ENCODE results near the gene TSHZ2. TPM values are rescaled to one million over a fixed set of nuclear protein-coding genes. Genes with fewer than 3 reads are reported as not detected.

Gene TSHZ2
- total and polyA plus RNA-seq, 2 of the 4 experiments (the other 2 are of a cell fraction): under 0.01 to 0.02 TPM

DNA sequence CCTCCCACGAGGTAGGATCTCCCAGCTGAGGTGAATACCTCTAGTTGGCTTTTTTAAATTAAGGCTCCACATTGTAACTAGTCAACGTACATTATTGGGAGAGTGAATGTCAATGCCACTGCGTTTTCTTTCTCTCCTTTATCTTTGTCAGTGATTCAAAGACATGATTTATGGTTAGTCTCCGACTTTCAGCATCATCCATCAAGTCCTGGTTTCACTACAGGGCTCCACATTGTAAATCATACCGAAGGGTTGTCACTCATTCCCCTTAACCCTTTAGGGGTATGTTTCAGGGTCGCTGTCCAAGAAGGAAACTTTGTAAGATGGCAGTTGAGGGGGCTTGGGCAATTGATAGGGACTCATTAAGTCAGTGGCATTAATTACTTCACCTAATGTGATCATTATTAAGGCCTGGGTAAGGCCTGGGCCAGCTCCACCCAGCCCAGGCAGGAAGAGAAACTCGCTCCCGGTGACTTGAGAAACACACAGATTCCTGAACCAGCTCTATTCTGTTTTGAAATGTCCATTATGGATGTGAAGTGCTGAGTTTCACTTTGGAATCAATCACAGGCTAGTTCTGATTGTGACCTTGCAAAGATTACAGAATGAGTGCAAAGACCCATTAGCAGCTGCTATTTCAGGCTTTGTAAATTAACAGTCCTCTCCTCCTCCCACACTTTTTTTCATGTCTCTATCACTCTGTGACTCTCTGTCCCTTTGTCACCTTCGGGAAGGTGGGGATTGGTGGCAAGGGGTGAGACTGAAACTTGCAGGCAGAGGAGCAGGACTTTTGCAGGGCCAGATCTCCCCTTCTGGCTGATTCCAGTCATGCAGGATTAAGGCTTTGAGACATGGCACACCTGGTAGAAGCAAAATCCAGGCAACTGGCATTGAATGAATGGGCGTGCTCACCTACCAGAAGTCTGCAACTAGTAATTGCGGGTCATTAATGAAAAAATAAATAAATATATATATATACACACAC is 222.4 kb downstream of the TSHZ2 start:
- POLR2A ChIA-PET (ENCODE audit: unreplicated experiment): no interaction called here
- Histone ChIP-seq H3K9me3 (ENCODE audit: control insufficient read depth, insufficient read depth, low read length) (no peaks in the 10 kb centered on the region), H4K8ac (ENCODE audit: low read depth in 2 of 2, low read length in 2 of 2) (no peak overlapping the region), H3K18ac (ENCODE audit: low read depth, low read length) (no peak overlapping the region), H4K91ac (ENCODE audit: insufficient read depth, low read depth, low read length) (no peak overlapping the region), H3K79me1 (ENCODE audit: low read depth in 1 of 2, low read length in 2 of 2) (no peaks in the 10 kb centered on the region), H2AK5ac (ENCODE audit: low read depth, low read length) (no peak overlapping the region), H3K56ac (ENCODE audit: extremely low read depth, insufficient read depth, low read length) (no peak overlapping the region), H3K27me3 (ENCODE audit: control insufficient read depth, insufficient read depth, low read length) (no peaks in the 10 kb centered on the region), H4K20me1 (ENCODE audit: insufficient read depth, low read length) (no peaks in the 10 kb centered on the region), H3K4ac (ENCODE audit: low read depth, low read length) (no peak overlapping the region), H3K4me3 (ENCODE audit: insufficient read depth, low read depth, low read length) (no peak overlapping the region), H2AK9ac (replicated peaks; ENCODE audit: low read depth, low read length, poor library complexity) (no peak overlapping the region), H3K14ac (replicated peaks; ENCODE audit: low read depth, low read length) (no peak overlapping the region), H4K5ac (ENCODE audit: low read depth, low read length) (no peak overlapping the region), H3K36me3 (ENCODE audit: control insufficient read depth, insufficient read depth, low read length) (no peaks in the 10 kb centered on the region), H2BK120ac (ENCODE audit: low read depth, low read length) (no peak overlapping the region), H3K9ac (ENCODE audit: low read depth, low read length) (no peak overlapping the region), H3K27ac (ENCODE audit: insufficient read depth, low read length) (no peak overlapping the region), H3K4me2 (ENCODE audit: low read depth, low read length) (no peak overlapping the region), H2AFZ (replicated peaks; ENCODE audit: low read length, poor library complexity) (no peak overlapping the region), H3K4me1 (ENCODE audit: control insufficient read depth, insufficient read depth, low read length) (no peaks in the 10 kb centered on the region), H2BK20ac (ENCODE audit: low read depth, low read length) (no peak overlapping the region), H3K9me1 (ENCODE audit: insufficient read depth, low read length) (no peaks in the 10 kb centered on the region), H2BK15ac (ENCODE audit: low read depth, low read length) (no peak overlapping the region), H2BK5ac (ENCODE audit: low read depth, low read length, poor library complexity, severe bottlenecking) (no peak overlapping the region), H3K23ac (ENCODE audit: low read depth, low read length) (no peak overlapping the region)
- ATAC-seq (ENCODE audit: low read depth) (no peak), DNase-seq (no peak)
- intact Hi-C loops (cut with micrococcal nuclease) (no loop called here), dilution Hi-C loops (cut with HindIII; ENCODE audit: low sequenced_read_pairs, unreplicated experiment) (no loop called here), in situ Hi-C loops (cut with MboI; ENCODE audit: low sequenced_read_pairs) (no loop called here)
- TF ChIP-seq, protein P1, sequence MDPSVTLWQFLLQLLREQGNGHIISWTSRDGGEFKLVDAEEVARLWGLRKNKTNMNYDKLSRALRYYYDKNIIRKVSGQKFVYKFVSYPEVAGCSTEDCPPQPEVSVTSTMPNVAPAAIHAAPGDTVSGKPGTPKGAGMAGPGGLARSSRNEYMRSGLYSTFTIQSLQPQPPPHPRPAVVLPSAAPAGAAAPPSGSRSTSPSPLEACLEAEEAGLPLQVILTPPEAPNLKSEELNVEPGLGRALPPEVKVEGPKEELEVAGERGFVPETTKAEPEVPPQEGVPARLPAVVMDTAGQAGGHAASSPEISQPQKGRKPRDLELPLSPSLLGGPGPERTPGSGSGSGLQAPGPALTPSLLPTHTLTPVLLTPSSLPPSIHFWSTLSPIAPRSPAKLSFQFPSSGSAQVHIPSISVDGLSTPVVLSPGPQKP (IDR thresholded peaks at IDR 0.05; ENCODE audit: borderline replicate concordance, low read depth, low read length): no peak
- no peak for TF ChIP-seq CHD1 (IDR thresholded peaks at IDR 0.05; ENCODE audit: low read depth, low read length)
- no peak for TF ChIP-seq RAD21 (IDR thresholded peaks at IDR 0.05; ENCODE audit: low read length)
- TF ChIP-seq BHLHE40 (IDR thresholded peaks at IDR 0.05; ENCODE audit: low read depth, low read length): no peak
- no peak for TF ChIP-seq MXI1 (IDR thresholded peaks at IDR 0.05; ENCODE audit: borderline replicate concordance, low read depth, low read length)
- TF ChIP-seq RFX5 (IDR thresholded peaks at IDR 0.05; ENCODE audit: low read depth, low read length): no peak
- CTCF ChIA-PET: no interaction called here
- BruUV-seq (replicated peaks): no TSS peak
- no CpG with 5 or more reads among the region's 11 CpGs for WGBS, 2 experiments (ENCODE audit: extremely low coverage in 2 of 2, insufficient read length in 1 of 2)

All from IMR-90 (cell line).